CD14-positive monocyte (primary cell): ENCODE results near the gene PHLPP1. TPM values are rescaled to one million over a fixed set of nuclear protein-coding genes. Genes with fewer than 3 reads are reported as not detected.
A peak's percentile ranks its signal among the peaks of the same experiment; 100 is the strongest.

Source experiments
- DNase-seq, 3 donors: peaks; one replicate each; pipeline ENCODE4 v3.0.0-alpha.2; 2011 to 2022
- H2AFZ ChIP-seq: 2 replicates; pipeline ENCODE4 v1.6.0; 2012; ENCODE audit warnings: mild to moderate bottlenecking, low read depth, low read length, inconsistent platforms; ENCODE audit not compliant: insufficient read depth, poor library complexity, severe bottlenecking
- H3K27ac ChIP-seq, 2 donors: 1 replicate in 1 of 2; 2 replicates in 1 of 2; pipeline ENCODE4 v1.5.1; 2012 to 2013; ENCODE audit warnings: low read length in 2 of 2, control low read depth in 1 of 2, inconsistent platforms in 1 of 2, low read depth in 1 of 2, mild to moderate bottlenecking in 1 of 2
- H3K27me3 ChIP-seq, 2 donors: one replicate each; pipeline versions ENCODE4 v1.6.0 to v1.6.1; 2011 to 2013; ENCODE audit warnings: low read length in 2 of 2; ENCODE audit not compliant: control insufficient read depth in 2 of 2, insufficient read depth in 2 of 2
- H3K36me3 ChIP-seq, 2 donors: replicated peaks in 1 of 2; 1 replicate in 1 of 2; 2 replicates in 1 of 2; pipeline versions ENCODE4 v1.5.1 to v1.6.1; 2012 to 2013; ENCODE audit warnings: low read length in 2 of 2, control low read depth in 1 of 2, inconsistent platforms in 1 of 2, mild to moderate bottlenecking in 1 of 2; ENCODE audit not compliant: insufficient read depth in 2 of 2, control insufficient read depth in 1 of 2
- H3K4me1 ChIP-seq, 2 donors: 1 replicate in 1 of 2; 2 replicates in 1 of 2; pipeline versions ENCODE4 v1.5.1 to v1.6.1; 2012 to 2013; ENCODE audit warnings: low read length in 2 of 2, control low read depth in 1 of 2, inconsistent platforms in 1 of 2, mild to moderate bottlenecking in 1 of 2, moderate library complexity in 1 of 2; ENCODE audit not compliant: insufficient read depth in 2 of 2, control insufficient read depth in 1 of 2
- H3K4me2 ChIP-seq: replicated peaks from 2 replicates; pipeline ENCODE3; 2012; ENCODE audit warnings: low read length, moderate library complexity, mild to moderate bottlenecking; ENCODE audit not compliant: poor library complexity, severe bottlenecking; ENCODE audit errors: extremely low read depth
- H3K4me3 ChIP-seq, 3 experiments: fragments of 200-600 bp in 1 of 3; sonication (generic) in 1 of 3; replicated peaks in 1 of 3; 1 replicate in 2 of 3; 2 replicates in 1 of 3; pipeline ENCODE4 v1.5.1; 2011 to 2013; ENCODE audit warnings: low read length in 3 of 3, mild to moderate bottlenecking in 3 of 3, control low read depth in 2 of 3, low read depth in 2 of 3, inconsistent platforms in 1 of 3, moderate library complexity in 1 of 3
- H3K79me2 ChIP-seq: 2 replicates; pipeline ENCODE4 v1.6.0; 2012; ENCODE audit warnings: mild to moderate bottlenecking, control low read depth, inconsistent platforms, low read length, moderate library complexity; ENCODE audit not compliant: insufficient read depth
- H3K9ac ChIP-seq: 2 replicates; pipeline ENCODE4 v1.6.0; 2017; ENCODE audit warnings: low read length, mild to moderate bottlenecking; ENCODE audit not compliant: insufficient read depth, poor library complexity, severe bottlenecking
- H3K9me3 ChIP-seq, 2 donors: replicated peaks in 1 of 2; 1 replicate in 1 of 2; 2 replicates in 1 of 2; pipeline versions ENCODE4 v1.5.1 to v1.6.1; 2012 to 2013; ENCODE audit warnings: low read length in 2 of 2, control low read depth in 1 of 2; ENCODE audit not compliant: control insufficient read depth in 1 of 2, insufficient read depth in 1 of 2
- H4K20me1 ChIP-seq: 2 replicates; pipeline ENCODE4 v1.6.0; 2012; ENCODE audit warnings: mild to moderate bottlenecking, low read length, control low read depth, moderate library complexity; ENCODE audit not compliant: insufficient read depth
- H3K27ac Mint-ChIP-seq, 7 donors: one replicate each; pipeline ENCODE4 v1.8.0; 2020; ENCODE audit warnings: mild to moderate bottlenecking in 7 of 7, mixed read lengths in 7 of 7, moderate library complexity in 6 of 7, inconsistent platforms in 2 of 7
- H3K27me3 Mint-ChIP-seq, 3 donors: one replicate each; pipeline ENCODE4 v1.8.0; 2021 to 2022; ENCODE audit warnings: low read depth in 3 of 3, mild to moderate bottlenecking in 3 of 3, mixed read lengths in 3 of 3, moderate library complexity in 3 of 3, inconsistent platforms in 1 of 3
- H3K36me3 Mint-ChIP-seq, 2 donors: one replicate each; pipeline ENCODE4 v1.8.0; 2020; ENCODE audit warnings: mixed read lengths in 2 of 2, inconsistent platforms in 1 of 2, mild to moderate bottlenecking in 1 of 2
- H3K4me1 Mint-ChIP-seq: one replicate; pipeline ENCODE4 v1.8.0; 2020; ENCODE audit warnings: mild to moderate bottlenecking, mixed read lengths
- H3K4me3 Mint-ChIP-seq, 2 donors: one replicate each; pipeline ENCODE4 v1.8.0; 2020; ENCODE audit warnings: mild to moderate bottlenecking in 2 of 2, mixed read lengths in 2 of 2, moderate library complexity in 1 of 2
- H3K9me3 Mint-ChIP-seq, 7 donors: one replicate each; pipeline ENCODE4 v1.8.0; 2020 to 2022; ENCODE audit warnings: mixed read lengths in 7 of 7, mild to moderate bottlenecking in 6 of 7, moderate library complexity in 6 of 7, inconsistent platforms in 2 of 7
- WGBS: methylation state at CpG from one replicate; pipeline ENCODE4 v1.1.5; 2013; ENCODE audit warnings: missing lambda C conversion rate; ENCODE audit not compliant: insufficient coverage; 5-methylcytosine and 5-hydroxymethylcytosine counted together
- intact Hi-C, 2 donors: fragments of 100-400 bp; cut with micrococcal nuclease; formaldehyde crosslinking; loops; one replicate each; pipeline versions ENCODE4 v1.15.0 to v1.15.1; 2023
- polyA plus RNA-seq, 3 donors: library from polyadenylated mRNA; depleted of rRNA in 1 of 3; unstranded in 2 of 3; stranded (reverse) in 1 of 3; fragments of 300-500 nt in 2 of 3; fragments of >200 nt in 1 of 3; fragmentation: Illumina TruSeq in 2 of 3; gene quantifications; 1 replicate in 2 of 3; 2 replicates in 1 of 3; pipeline ENCODE4 v1.2.3, GENCODE V29; 2012 to 2021
- TF ChIP-seq, protein P1 (sequence below): fragments of 200-600 bp; IDR thresholded peaks from one replicate; pipeline ENCODE4 v1.8.0; 2022; ENCODE audit warnings: antibody characterized with exemption, mild to moderate bottlenecking

The PHLPP1 gene
- polyA plus RNA-seq, 3 donors, result 0.04 to 2.0 (median 0.55) TPM

DNA sequence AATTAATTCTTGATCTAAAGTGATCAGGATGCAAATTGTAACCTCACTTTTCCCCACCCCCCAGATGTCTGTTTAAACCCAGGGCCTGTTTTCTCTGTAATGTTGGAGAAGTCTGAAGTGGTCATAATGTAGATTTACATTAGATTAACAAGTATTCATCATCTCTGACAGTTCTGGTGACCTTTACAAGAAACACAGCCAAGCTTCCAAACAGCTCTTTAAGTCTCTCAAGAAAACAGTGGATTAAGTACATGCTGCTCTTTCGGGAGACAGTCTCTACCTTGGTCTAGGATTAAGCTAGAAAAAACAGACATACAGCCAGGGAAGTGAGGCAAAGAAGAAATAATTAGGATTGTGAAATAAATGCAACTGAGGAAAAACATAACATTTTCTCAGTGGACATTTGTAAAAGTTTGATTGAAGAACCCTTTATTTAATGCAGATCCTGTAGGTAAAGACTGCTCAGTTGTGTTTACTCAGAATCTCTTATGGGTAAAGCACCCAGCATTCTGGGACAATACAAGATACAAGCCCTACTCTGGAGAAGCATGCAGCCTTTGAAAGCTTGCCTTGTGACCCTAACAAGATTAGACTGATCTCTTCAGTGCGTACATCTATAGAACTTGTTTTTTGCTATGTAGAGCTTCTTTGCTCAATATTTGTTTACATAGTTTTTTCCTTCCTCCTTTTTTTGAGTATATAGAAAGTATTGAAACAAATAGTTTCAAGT, 203.9 kb downstream of the PHLPP1 start:
- peaks cover 13 to 15% of the 10 kb centered on the region in 2 donors for H3K36me3 Mint-ChIP-seq
- intact Hi-C loops, result no loop called here
- DNase-seq, result no peak
- H3K79me2 ChIP-seq, result no peaks in the 10 kb centered on the region
- peaks cover 5% of the 10 kb centered on the region for H3K4me1 Mint-ChIP-seq
- H3K9ac ChIP-seq, result no peak overlapping the region
- H3K4me2 ChIP-seq, result no peak overlapping the region
- H3K27ac Mint-ChIP-seq, result no peak overlapping the region
- H2AFZ ChIP-seq, result no peak overlapping the region
- no peaks in the 10 kb centered on the region for H3K27me3 ChIP-seq
- TF ChIP-seq, protein P1, sequence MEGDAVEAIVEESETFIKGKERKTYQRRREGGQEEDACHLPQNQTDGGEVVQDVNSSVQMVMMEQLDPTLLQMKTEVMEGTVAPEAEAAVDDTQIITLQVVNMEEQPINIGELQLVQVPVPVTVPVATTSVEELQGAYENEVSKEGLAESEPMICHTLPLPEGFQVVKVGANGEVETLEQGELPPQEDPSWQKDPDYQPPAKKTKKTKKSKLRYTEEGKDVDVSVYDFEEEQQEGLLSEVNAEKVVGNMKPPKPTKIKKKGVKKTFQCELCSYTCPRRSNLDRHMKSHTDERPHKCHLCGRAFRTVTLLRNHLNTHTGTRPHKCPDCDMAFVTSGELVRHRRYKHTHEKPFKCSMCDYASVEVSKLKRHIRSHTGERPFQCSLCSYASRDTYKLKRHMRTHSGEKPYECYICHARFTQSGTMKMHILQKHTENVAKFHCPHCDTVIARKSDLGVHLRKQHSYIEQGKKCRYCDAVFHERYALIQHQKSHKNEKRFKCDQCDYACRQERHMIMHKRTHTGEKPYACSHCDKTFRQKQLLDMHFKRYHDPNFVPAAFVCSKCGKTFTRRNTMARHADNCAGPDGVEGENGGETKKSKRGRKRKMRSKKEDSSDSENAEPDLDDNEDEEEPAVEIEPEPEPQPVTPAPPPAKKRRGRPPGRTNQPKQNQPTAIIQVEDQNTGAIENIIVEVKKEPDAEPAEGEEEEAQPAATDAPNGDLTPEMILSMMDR, result no peak
- H3K36me3 ChIP-seq, result peaks cover 0 to 8% of the 10 kb centered on the region in 2 donors
- no peaks in the 10 kb centered on the region for H3K9me3 Mint-ChIP-seq
- H3K27me3 Mint-ChIP-seq, result no peaks in the 10 kb centered on the region
- H3K27ac ChIP-seq, result no peak overlapping the region
- no peaks in the 10 kb centered on the region for H3K4me1 ChIP-seq
- H3K4me3 Mint-ChIP-seq, result no peak overlapping the region
- WGBS, result no CpG with 5 or more reads among the region's 2 CpGs
- no peaks in the 10 kb centered on the region for H4K20me1 ChIP-seq
- H3K4me3 ChIP-seq, result no peak overlapping the region
- H3K9me3 ChIP-seq, result no peaks in the 10 kb centered on the region

DNA sequence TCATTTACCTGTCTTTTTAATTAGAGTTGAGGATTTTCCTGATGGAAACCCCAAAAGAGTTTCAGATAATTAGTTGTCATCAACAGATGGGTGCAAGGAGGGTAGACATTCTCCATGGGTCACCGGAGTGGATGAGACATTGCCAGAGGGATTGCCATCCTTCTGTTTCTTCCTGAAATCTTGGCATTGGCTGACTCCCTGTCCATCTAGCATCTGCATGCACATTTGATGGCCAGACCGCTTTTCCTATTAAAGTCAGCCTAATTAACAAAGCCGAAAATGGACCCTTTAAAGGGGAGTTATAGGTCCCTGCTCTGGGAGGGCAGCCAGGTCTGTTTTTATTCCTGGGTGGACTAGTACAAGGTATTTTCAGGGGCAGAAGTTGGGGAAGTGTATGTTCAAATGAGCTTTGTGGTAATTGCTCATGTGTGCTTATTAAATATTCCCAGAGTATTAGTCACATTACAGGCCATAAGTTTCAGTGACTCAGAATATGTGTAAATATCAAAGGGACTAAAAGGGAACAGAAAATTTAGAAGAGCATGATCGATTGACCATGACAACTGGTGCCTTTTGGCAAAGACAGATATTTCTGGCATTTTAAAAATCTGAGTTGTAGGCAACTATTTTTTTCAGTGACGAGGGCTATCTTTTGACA, 209.8 kb downstream of the PHLPP1 start:
- Histone ChIP-seq H3K4me2 (no peak overlapping the region), H3K36me3 (peaks cover 0 to 4% of the 10 kb centered on the region in 2 donors), H3K27me3 (no peaks in the 10 kb centered on the region), H2AFZ (no peak overlapping the region), H3K4me1 (peaks cover 0 to 8% of the 10 kb centered on the region in 2 donors), H3K79me2 (no peaks in the 10 kb centered on the region), H3K9ac (no peak overlapping the region), H4K20me1 (no peaks in the 10 kb centered on the region), H3K27ac (no peak overlapping the region), H3K4me3 (no peak overlapping the region), H3K9me3 (no peaks in the 10 kb centered on the region)
- TF ChIP-seq, protein P1, result no peak
- Mint-ChIP-seq H3K27ac (peak overlapping the region in 1 of 7 donors; percentile 13), H3K4me1 (peaks cover 12% of the 10 kb centered on the region), H3K9me3 (no peaks in the 10 kb centered on the region), H3K36me3 (peaks cover 7 to 8% of the 10 kb centered on the region in 2 donors), H3K4me3 (no peak overlapping the region), H3K27me3 (no peaks in the 10 kb centered on the region)
- peak in 1 of 3 donors; percentile 29 for DNase-seq
- WGBS, result 88% methylated on average over 4 of the region's 5 CpGs
- intact Hi-C loops, result no loop called here
